ENCODE data around the gene GKAP1.
"Not testable (repeated sequence)": the region's sequence is repeated elsewhere in the genome, so short reads cannot be mapped to it uniquely, and the experiment has no call there.

The GKAP1 gene

GRCh38 chr9:83817356-83818278 lies at the start of gene GKAP1:
GKAP1 (minus strand) TSS chr9:83817769; CDS start chr9:83806517, 11,252 bp downstream.
- not testable (repeated sequence) for H4K20me1 ChIP-seq; H3K27me3 ChIP-seq; H3K36me3 ChIP-seq; H3K9me3 ChIP-seq (replicated peaks in 1 of 11)
- peak within 1 kb of the TSS in 10 of 11 experiments; percentile 28 to 63 (median 52); a peak in 18 of 22 replicates for H3K27ac ChIP-seq
- peaks cover 0 to 12% (median 8%) of the 10 kb centered on the region in 10 experiments; a peak in 12 of 20 replicates for H3K4me1 ChIP-seq
- H3K4me2 ChIP-seq, result peak within 1 kb of the TSS; percentile 69 to 96 (median 87)
- peak within 1 kb of the TSS; percentile 73 to 88 (median 80) for H3K4me3 ChIP-seq
- H3K9ac ChIP-seq, result peak within 1 kb of the TSS; percentile 66 to 84 (median 77); a peak in 21 of 22 replicates

GRCh38 chr9:83849895-83850294 lies 32.3 kb upstream of the GKAP1 start:
- H3K27ac ChIP-seq, result not testable (repeated sequence)

DNA sequence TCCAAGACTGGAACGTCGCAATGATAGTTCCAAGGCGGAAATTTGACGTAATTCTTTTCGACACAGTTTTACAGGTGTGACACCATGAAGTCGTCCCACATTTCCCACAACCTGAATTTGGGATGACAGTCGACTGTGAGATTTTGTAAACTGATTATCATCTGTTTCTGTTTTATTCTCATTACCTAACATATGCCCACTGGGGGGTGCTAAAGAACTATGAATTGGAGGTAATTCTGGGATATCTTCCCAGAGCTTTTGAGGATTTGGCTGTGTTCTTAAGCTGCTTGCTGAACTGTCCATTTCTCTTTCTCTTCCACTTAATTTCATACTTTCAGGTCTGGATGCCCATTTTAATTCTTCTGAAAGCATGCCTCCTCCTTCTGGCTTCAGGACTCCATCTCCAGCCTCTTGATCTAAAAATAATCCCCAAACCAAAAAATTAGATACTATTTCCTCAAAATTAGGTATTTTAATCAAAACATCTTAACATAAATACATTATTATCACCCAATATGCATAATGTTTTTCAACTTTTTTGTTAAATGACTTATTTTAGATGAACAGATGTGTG lies 19.6 kb upstream of the GKAP1 start:
- not testable (repeated sequence) for H3K9ac ChIP-seq; H3K4me3 ChIP-seq; H3K36me3 ChIP-seq; H3K27ac ChIP-seq; H4K20me1 ChIP-seq; H3K4me2 ChIP-seq; H3K4me1 ChIP-seq; H3K27me3 ChIP-seq; H3K9me3 ChIP-seq (replicated peaks in 1 of 11)

More at GRCh38 chr9:83849895-83850294, 32.3 kb upstream of the GKAP1 start:
- H3K4me3 ChIP-seq; H3K4me1 ChIP-seq; H3K9ac ChIP-seq; H3K9me3 ChIP-seq (replicated peaks in 1 of 11); H3K27me3 ChIP-seq; H3K4me2 ChIP-seq; H4K20me1 ChIP-seq: not testable (repeated sequence)
- H3K36me3 ChIP-seq, result peaks cover 0 to 20% (median 14%) of the 10 kb centered on the region in 11 experiments; a peak in 17 of 22 replicates

- H3K9ac ChIP-seq; H3K4me1 ChIP-seq; H3K36me3 ChIP-seq; H3K4me2 ChIP-seq; H3K9me3 ChIP-seq (replicated peaks in 1 of 11); H3K27me3 ChIP-seq; H3K4me3 ChIP-seq; H3K27ac ChIP-seq; H4K20me1 ChIP-seq: not testable (repeated sequence)
Measured at GRCh38 chr9:83830426-83831071, 13.0 kb upstream of the GKAP1 start.

DNA sequence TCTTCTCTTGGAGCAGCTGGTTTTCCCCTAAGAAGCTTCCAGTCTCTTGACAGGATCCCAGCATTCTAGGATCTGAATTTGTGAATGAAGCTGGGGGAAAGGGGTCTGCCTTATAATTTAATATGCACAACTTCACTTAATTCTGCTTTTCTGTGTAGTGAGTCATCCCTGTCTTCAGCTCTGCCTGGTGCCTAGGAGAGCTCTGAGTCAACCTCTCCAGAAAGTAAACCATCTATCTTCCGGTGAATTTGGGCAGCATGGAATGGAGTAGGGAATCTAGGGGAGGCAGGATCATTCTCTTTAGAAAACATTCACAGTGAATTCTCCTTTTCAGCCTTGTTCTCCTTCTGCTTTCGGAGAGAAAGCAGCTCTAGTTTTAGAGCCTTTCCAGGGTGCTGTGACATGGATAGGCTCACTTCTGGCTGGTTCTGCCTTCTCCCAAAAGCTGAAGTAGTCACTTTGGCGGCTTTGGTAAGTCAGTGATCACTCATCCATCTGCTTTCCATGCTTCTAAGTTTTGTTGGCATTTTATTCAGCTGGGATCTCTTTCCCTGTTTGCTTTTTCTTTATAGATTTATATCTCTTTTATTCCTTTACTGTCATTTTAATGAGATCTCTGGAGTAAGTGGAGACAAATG lies 7.5 kb upstream of the GKAP1 start:
- H3K27me3 ChIP-seq; H3K36me3 ChIP-seq; H3K27ac ChIP-seq; H3K9me3 ChIP-seq (replicated peaks in 1 of 11); H3K4me2 ChIP-seq; H3K4me1 ChIP-seq; H4K20me1 ChIP-seq; H3K9ac ChIP-seq; H3K4me3 ChIP-seq: not testable (repeated sequence)

- not testable (repeated sequence) for H3K9me3 ChIP-seq (replicated peaks in 1 of 11); H3K36me3 ChIP-seq; H3K27me3 ChIP-seq; H4K20me1 ChIP-seq
- Histone ChIP-seq H3K4me1 (peaks cover 0 to 12% (median 8%) of the 10 kb centered on the region in 10 experiments; a peak in 12 of 20 replicates), H3K4me2 (peak overlapping the region; percentile 69 to 96 (median 87)), H3K9ac (peak overlapping the region; percentile 66 to 84 (median 77); a peak in 21 of 22 replicates), H3K27ac (peak overlapping the region in 10 of 11 experiments; percentile 28 to 63 (median 52); a peak in 16 of 22 replicates), H3K4me3 (peak overlapping the region; percentile 73 to 88 (median 80))
Measured at GRCh38 chr9:83817011-83817355, 586 bp downstream of the GKAP1 start.

GRCh38 chr9:83815120-83815519 lies 2.4 kb downstream of the GKAP1 start:
- H3K4me1 ChIP-seq, result peaks cover 0 to 12% (median 8%) of the 10 kb centered on the region in 10 experiments; a peak in 12 of 20 replicates
- H3K4me2 ChIP-seq, result peak overlapping the region in 2 of 11 experiments; percentile 69 to 91; a peak in 1 of 22 replicates
- H4K20me1 ChIP-seq; H3K4me3 ChIP-seq; H3K9me3 ChIP-seq (replicated peaks in 1 of 11); H3K9ac ChIP-seq; H3K27ac ChIP-seq; H3K36me3 ChIP-seq; H3K27me3 ChIP-seq: not testable (repeated sequence)

DNA sequence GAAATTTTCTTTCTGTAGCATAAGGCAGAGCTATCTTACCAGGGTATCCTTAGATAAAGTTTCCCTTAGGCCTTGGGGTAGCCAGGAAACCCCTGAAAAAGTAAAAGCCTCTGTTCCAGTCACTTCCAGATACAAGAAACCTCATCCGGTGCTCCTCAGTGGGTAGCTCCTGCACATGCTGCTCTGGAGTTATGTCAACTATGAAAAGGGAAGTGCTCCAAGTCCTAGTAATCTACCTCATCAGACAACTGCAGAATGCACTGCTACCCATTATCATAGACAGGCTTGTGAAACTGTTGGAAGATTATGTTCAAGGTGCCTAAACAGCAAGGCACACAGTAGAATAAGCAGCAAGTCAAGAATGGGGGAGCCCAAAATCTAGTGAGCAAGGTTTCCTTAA lies 8.4 kb downstream of the GKAP1 start:
- H3K4me1 ChIP-seq; H3K27ac ChIP-seq; H3K9ac ChIP-seq; H3K9me3 ChIP-seq (replicated peaks in 1 of 11); H3K36me3 ChIP-seq; H3K4me2 ChIP-seq; H3K4me3 ChIP-seq; H3K27me3 ChIP-seq; H4K20me1 ChIP-seq: not testable (repeated sequence)

- H3K36me3 ChIP-seq, result peaks cover 0 to 14% (median 0%) of the 10 kb centered on the region in 11 experiments; a peak in 7 of 22 replicates
- not testable (repeated sequence) for H3K9ac ChIP-seq, H3K4me1 ChIP-seq, H3K27ac ChIP-seq, H3K4me3 ChIP-seq, H3K4me2 ChIP-seq, H3K27me3 ChIP-seq, H4K20me1 ChIP-seq
- peaks cover 0 to 22% (median 7%) of the 10 kb centered on the region in 11 experiments; a peak in 10 of 22 replicates for H3K9me3 ChIP-seq (replicated peaks in 1 of 11)
Measured at GRCh38 chr9:83804454-83804853, 13.1 kb downstream of the GKAP1 start.

DNA sequence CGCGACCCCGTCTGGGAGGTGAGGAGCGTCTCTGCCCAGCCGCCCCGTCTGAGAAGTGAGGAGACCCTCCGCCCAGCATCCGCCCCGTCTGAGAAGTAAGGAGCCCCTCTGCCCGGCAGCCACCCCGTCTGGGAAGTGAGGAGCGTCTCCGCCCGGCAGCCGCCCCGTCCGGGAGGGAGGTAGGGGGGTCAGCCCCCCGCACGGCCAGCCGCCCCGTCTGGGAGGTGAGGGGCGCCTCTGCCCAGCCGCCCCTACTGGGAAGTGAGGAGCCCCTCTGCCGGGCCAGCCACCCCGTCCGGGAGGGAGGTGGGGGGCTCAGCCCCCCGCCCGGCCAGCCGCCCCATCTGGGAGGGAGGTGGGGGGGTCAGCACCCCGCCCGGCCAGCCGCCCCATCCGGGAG lies 13.6 kb downstream of the GKAP1 start:
- H3K4me2 ChIP-seq, H3K9ac ChIP-seq, H4K20me1 ChIP-seq, H3K4me3 ChIP-seq, H3K27ac ChIP-seq, H3K27me3 ChIP-seq, H3K4me1 ChIP-seq: not testable (repeated sequence)
- peaks cover 0 to 15% (median 2%) of the 10 kb centered on the region in 11 experiments; a peak in 8 of 22 replicates for H3K36me3 ChIP-seq
- peaks cover 0 to 22% (median 7%) of the 10 kb centered on the region in 11 experiments; a peak in 10 of 22 replicates for H3K9me3 ChIP-seq (replicated peaks in 1 of 11)

All from BLaER1 treated with 17β-estradiol and CSF1 and Interleukin-3, amounts not matched to agents 10 nM and 100 nM (cell line).